ENCODE measurements around the gene CD81. TPM values are rescaled to one million over a fixed set of nuclear protein-coding genes. Genes with fewer than 3 reads are reported as not detected.
A peak's percentile ranks its signal among the peaks of the same experiment; 100 is the strongest.

The CD81 gene
- total and polyA plus RNA-seq, 10 of the 15 experiments (the other 5 are each of a cell fraction or from before 2014, with no cell fraction given), result 2.0 to 145 (median 57.2) TPM

GRCh38 chr11:2389377-2390026, 12.4 kb downstream of the CD81 start (continued):
- TF ChIP-seq, protein P1, sequence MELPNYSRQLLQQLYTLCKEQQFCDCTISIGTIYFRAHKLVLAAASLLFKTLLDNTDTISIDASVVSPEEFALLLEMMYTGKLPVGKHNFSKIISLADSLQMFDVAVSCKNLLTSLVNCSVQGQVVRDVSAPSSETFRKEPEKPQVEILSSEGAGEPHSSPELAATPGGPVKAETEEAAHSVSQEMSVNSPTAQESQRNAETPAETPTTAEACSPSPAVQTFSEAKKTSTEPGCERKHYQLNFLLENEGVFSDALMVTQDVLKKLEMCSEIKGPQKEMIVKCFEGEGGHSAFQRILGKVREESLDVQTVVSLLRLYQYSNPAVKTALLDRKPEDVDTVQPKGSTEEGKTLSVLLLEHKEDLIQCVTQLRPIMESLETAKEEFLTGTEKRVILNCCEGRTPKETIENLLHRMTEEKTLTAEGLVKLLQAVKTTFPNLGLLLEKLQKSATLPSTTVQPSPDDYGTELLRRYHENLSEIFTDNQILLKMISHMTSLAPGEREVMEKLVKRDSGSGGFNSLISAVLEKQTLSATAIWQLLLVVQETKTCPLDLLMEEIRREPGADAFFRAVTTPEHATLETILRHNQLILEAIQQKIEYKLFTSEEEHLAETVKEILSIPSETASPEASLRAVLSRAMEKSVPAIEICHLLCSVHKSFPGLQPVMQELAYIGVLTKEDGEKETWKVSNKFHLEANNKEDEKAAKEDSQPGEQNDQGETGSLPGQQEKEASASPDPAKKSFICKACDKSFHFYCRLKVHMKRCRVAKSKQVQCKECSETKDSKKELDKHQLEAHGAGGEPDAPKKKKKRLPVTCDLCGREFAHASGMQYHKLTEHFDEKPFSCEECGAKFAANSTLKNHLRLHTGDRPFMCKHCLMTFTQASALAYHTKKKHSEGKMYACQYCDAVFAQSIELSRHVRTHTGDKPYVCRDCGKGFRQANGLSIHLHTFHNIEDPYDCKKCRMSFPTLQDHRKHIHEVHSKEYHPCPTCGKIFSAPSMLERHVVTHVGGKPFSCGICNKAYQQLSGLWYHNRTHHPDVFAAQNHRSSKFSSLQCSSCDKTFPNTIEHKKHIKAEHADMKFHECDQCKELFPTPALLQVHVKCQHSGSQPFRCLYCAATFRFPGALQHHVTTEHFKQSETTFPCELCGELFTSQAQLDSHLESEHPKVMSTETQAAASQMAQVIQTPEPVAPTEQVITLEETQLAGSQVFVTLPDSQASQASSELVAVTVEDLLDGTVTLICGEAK (IDR thresholded peaks at IDR 0.05; ENCODE audit: borderline replicate concordance), result no peak
- TF ChIP-seq CTCF (IDR thresholded peaks at IDR 0.05 in 2 of 3, conservative IDR thresholded peaks at IDR 0.05 in 1 of 3; ENCODE audit: control insufficient read depth in 2 of 3, extremely low read depth in 1 of 3, insufficient read depth in 1 of 3, low read depth in 3 of 3, low read length in 3 of 3), result 0 out of 6 replicates have a peak, but pooled peaks of 1 of the 3 experiments have one; percentile 10

DNA sequence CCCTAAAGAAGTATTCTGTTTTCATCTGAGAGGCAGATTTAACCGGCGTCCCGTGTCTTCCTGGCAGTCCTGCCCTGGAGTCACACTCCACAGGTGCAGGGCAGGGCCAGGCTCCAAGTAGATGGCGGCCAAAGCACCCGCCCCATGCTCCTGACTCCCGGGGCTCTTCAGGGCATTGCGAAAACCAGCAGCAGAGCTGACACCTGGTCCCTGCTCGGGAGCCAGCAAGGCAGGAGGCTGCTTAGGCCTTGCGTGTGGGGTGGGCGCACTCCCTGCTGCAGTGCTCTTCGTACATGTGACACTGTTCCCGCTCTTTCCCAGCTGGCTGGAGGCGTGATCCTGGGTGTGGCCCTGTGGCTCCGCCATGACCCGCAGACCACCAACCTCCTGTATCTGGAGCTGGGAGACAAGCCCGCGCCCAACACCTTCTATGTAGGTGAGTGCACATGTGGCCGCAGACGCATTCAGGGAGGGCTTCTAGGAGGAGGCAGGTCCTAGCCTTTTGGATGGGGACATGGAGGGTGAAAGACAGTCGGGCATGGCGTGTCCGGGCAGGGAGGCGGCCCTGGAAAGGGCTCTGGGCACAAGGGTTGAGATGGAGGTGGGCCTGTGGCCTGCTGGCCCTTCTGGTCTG, 13.1 kb downstream of the CD81 start:
- DNase-seq (ENCODE audit: low read depth, low spot score), result no peak
- no peak for ATAC-seq
- POLR2A ChIA-PET, result no interaction called here
- no peak overlapping the region for H3K9ac ChIP-seq (ENCODE audit: control insufficient read depth, insufficient read depth, low read length)
- peaks cover 0 to 41% of the 10 kb centered on the region in 2 experiments; a peak in 3 of 4 replicates for H3K36me3 ChIP-seq (ENCODE audit: control insufficient read depth in 2 of 2, insufficient read depth in 2 of 2, low read length in 1 of 2)
- no peak for FAIRE-seq
- in situ Hi-C loops (cut with MboI), result loop anchor here (25.0 kb wide), 1 partner anchor 1578 kb away; the partner anchor contains the start of genes PIDD1, PNPLA2 and RPLP2
- BruUV-seq (replicated peaks), result no TSS peak
- H3K4me1 ChIP-seq (ENCODE audit: control insufficient read depth, insufficient read depth, low read length), result peaks cover 72% of the 10 kb centered on the region
- no peak overlapping the region; the same call in 1 of the 2 replicates for H3K27ac ChIP-seq (ENCODE audit: control insufficient read depth, insufficient read depth)
- no peaks in the 10 kb centered on the region for H3K27me3 ChIP-seq (replicated peaks in 1 of 2; ENCODE audit: control insufficient read depth in 2 of 2, insufficient read depth in 2 of 2, low read length in 1 of 2)
- H3K4me2 ChIP-seq (ENCODE audit: control insufficient read depth, insufficient read depth), result no peak overlapping the region
- CTCF ChIA-PET, result no interaction called here
- H3K79me2 ChIP-seq (ENCODE audit: control insufficient read depth, insufficient read depth, low read length), result peaks cover 53% of the 10 kb centered on the region
- WGBS (ENCODE audit: insufficient coverage, insufficient replicate concordance, low lambda C conversion rate, missing lambda C conversion rate), result 72% methylated on average over 23 of the region's 23 CpGs
- H3K4me3 ChIP-seq, result no peak overlapping the region
- H4K20me1 ChIP-seq (ENCODE audit: control insufficient read depth, insufficient read depth), result peaks cover 5% of the 10 kb centered on the region; the same call in 1 of the 2 replicates
- intact Hi-C loops (cut with micrococcal nuclease; ENCODE audit: unreplicated experiment), result no loop called here
- SMC1A ChIA-PET (ENCODE audit: uncharacterized antibody, unreplicated experiment), result no interaction called here
- H2AFZ ChIP-seq (ENCODE audit: control insufficient read depth, low read depth, low read length), result no peak overlapping the region
- RAD21 ChIA-PET (ENCODE audit: unreplicated experiment), result no interaction called here
- H3K9me3 ChIP-seq (replicated peaks; ENCODE audit: control insufficient read depth, insufficient read depth, low read length), result no peaks in the 10 kb centered on the region
- TF ChIP-seq ZNF24 (IDR thresholded peaks at IDR 0.05) (no peak), ZNF384 (IDR thresholded peaks at IDR 0.05; ENCODE audit: borderline replicate concordance, low read depth, low read length) (no peak), ZBED1 (IDR thresholded peaks at IDR 0.05; ENCODE audit: borderline replicate concordance) (no peak), TARDBP (IDR thresholded peaks at IDR 0.05; ENCODE audit: borderline replicate concordance) (no peak), HCFC1 (IDR thresholded peaks at IDR 0.05; ENCODE audit: low read length) (no peak), ZZZ3 (IDR thresholded peaks at IDR 0.05; ENCODE audit: control insufficient read depth, insufficient read length, low read depth) (no peak)
- TF ChIP-seq, protein P2, sequence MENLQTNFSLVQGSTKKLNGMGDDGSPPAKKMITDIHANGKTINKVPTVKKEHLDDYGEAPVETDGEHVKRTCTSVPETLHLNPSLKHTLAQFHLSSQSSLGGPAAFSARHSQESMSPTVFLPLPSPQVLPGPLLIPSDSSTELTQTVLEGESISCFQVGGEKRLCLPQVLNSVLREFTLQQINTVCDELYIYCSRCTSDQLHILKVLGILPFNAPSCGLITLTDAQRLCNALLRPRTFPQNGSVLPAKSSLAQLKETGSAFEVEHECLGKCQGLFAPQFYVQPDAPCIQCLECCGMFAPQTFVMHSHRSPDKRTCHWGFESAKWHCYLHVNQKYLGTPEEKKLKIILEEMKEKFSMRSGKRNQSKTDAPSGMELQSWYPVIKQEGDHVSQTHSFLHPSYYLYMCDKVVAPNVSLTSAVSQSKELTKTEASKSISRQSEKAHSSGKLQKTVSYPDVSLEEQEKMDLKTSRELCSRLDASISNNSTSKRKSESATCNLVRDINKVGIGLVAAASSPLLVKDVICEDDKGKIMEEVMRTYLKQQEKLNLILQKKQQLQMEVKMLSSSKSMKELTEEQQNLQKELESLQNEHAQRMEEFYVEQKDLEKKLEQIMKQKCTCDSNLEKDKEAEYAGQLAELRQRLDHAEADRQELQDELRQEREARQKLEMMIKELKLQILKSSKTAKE (IDR thresholded peaks at IDR 0.05; ENCODE audit: low read depth, poor library complexity, severe bottlenecking), result no peak
- TF ChIP-seq, protein P3, sequence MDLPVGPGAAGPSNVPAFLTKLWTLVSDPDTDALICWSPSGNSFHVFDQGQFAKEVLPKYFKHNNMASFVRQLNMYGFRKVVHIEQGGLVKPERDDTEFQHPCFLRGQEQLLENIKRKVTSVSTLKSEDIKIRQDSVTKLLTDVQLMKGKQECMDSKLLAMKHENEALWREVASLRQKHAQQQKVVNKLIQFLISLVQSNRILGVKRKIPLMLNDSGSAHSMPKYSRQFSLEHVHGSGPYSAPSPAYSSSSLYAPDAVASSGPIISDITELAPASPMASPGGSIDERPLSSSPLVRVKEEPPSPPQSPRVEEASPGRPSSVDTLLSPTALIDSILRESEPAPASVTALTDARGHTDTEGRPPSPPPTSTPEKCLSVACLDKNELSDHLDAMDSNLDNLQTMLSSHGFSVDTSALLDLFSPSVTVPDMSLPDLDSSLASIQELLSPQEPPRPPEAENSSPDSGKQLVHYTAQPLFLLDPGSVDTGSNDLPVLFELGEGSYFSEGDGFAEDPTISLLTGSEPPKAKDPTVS (IDR thresholded peaks at IDR 0.05; ENCODE audit: low read depth, low read length), result no peak

Measured in GM12878 (cell line).